SIG-M5 treated with dmso at 0.1 percent for 504 hours (cell line): ENCODE results near the gene AHDC1.
"Not testable (repeated sequence)": the region's sequence is repeated elsewhere in the genome, so short reads cannot be mapped to it uniquely, and the experiment has no call there.

Experiments used
- DNase-seq: peaks from one replicate; lab custom pipeline; 2025; ENCODE audit not compliant: unreplicated experiment; lab: John Stamatoyannopoulos, UW

AHDC1 gene

GRCh38 chr1:27551953-27552312, 52.0 kb downstream of the AHDC1 start:
- DNase-seq = no peak

GRCh38 chr1:27551170-27551952, 52.6 kb downstream of the AHDC1 start:
- no peak for DNase-seq

GRCh38 chr1:27550510-27551169, 53.3 kb downstream of the AHDC1 start:
- DNase-seq = no peak

GRCh38 chr1:27549807-27550408, 54.0 kb downstream of the AHDC1 start:
- no peak for DNase-seq

GRCh38 chr1:27548858-27549719, 54.9 kb downstream of the AHDC1 start:
- no peak for DNase-seq

GRCh38 chr1:27548136-27548853, 55.6 kb downstream of the AHDC1 start:
- no peak for DNase-seq

- DNase-seq = no peak
Measured at GRCh38 chr1:27547220-27548116, 56.5 kb downstream of the AHDC1 start.

- no peak for DNase-seq
Measured at GRCh38 chr1:27545876-27546275, 58.1 kb downstream of the AHDC1 start.

- DNase-seq = no peak
Measured at GRCh38 chr1:27545271-27545670, 58.7 kb downstream of the AHDC1 start.

GRCh38 chr1:27544834-27545233, 59.1 kb downstream of the AHDC1 start:
- no peak for DNase-seq

GRCh38 chr1:27543284-27543683, 60.7 kb downstream of the AHDC1 start:
- no peak for DNase-seq

- DNase-seq = peak; percentile 28
Measured at GRCh38 chr1:27542463-27543273, 61.3 kb downstream of the AHDC1 start.

- no peak for DNase-seq
Measured at GRCh38 chr1:27539901-27540861, 63.8 kb downstream of the AHDC1 start.

- no peak for DNase-seq
Measured at GRCh38 chr1:27538793-27539192, 65.2 kb downstream of the AHDC1 start.

GRCh38 chr1:27538305-27538676, 65.7 kb downstream of the AHDC1 start:
- not testable (repeated sequence) for DNase-seq

- DNase-seq = no peak
Measured at GRCh38 chr1:27536767-27537166, 67.2 kb downstream of the AHDC1 start.

- DNase-seq = no peak
Measured at GRCh38 chr1:27536010-27536757, 67.8 kb downstream of the AHDC1 start.
